ENCODE measurements around the gene MUC13.
"Not testable (repeated sequence)": the region's sequence is repeated elsewhere in the genome, so short reads cannot be mapped to it uniquely, and the experiment has no call there.

MUC13 gene, protein sequence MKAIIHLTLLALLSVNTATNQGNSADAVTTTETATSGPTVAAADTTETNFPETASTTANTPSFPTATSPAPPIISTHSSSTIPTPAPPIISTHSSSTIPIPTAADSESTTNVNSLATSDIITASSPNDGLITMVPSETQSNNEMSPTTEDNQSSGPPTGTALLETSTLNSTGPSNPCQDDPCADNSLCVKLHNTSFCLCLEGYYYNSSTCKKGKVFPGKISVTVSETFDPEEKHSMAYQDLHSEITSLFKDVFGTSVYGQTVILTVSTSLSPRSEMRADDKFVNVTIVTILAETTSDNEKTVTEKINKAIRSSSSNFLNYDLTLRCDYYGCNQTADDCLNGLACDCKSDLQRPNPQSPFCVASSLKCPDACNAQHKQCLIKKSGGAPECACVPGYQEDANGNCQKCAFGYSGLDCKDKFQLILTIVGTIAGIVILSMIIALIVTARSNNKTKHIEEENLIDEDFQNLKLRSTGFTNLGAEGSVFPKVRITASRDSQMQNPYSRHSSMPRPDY

DNA sequence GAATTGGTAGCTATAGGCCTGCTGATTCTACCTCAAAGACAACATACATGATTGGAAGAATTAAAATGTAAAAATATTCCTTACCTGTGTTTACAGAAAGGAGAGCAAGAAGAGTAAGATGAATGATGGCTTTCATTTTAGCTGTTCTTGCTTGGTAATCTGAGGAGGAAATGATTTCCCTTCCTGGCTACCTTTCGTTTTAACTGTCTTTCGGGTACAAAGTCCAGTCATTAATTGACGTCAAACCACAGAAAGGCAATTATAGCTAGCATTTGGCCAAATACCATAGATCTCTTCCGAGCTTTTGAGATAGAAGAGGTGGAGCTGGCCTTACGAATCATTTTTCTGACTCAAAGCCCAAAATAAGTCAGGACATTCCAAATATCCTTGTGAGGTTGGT lies at the start of gene MUC13:
Gene MUC13, minus strand, starts transcription at position 175 of the 400 bp plus-strand sequence. Its CDS starts 39 bp downstream, at position 136.
- DNase-seq, result no peak

- DNase-seq, result no peak
Observed at GRCh38 chr3:124982855-124983254, 48.3 kb upstream of the MUC13 start.

- no peak for DNase-seq
Observed at GRCh38 chr3:124981472-124981871, 46.9 kb upstream of the MUC13 start.

DNA sequence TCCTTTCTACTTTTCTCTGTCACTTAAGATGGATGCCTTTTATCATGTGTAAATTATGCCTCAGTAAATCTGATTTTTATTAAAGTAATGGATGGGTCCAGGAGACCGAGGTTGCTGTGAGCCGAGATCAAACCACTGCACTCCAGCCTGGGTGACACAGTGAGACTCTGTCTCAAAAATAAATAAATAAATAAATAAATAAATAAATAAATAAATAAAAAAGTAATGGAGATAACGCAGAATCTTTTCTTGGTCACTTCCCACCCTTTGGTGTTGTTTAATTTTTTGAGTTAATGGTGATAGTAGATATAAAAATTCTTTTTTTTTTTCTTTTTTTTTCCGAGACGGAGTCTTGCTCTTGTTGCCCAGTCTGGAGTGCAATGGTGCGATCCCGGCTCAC lies 44.1 kb upstream of the MUC13 start:
- DNase-seq, result no peak

DNA sequence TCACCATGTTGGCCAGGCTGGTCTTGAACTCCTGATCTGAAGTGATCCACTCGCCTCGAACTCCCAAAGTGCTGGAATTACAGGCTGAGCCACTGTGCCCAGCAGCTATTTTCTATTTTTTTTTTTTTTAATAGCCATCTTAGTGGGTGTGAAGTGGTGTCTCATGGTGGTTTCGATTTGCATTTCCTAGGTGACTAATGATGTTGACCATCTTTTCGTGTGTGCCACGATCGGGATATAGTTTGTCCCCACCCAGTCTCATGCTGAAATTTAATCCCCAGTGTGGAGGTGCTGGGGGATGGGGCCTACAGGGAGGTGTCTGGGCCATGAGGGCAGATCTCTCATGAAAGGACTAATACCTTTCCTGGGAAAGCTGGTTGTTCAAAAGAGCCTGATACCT lies 41.8 kb upstream of the MUC13 start:
- no peak for DNase-seq

DNA sequence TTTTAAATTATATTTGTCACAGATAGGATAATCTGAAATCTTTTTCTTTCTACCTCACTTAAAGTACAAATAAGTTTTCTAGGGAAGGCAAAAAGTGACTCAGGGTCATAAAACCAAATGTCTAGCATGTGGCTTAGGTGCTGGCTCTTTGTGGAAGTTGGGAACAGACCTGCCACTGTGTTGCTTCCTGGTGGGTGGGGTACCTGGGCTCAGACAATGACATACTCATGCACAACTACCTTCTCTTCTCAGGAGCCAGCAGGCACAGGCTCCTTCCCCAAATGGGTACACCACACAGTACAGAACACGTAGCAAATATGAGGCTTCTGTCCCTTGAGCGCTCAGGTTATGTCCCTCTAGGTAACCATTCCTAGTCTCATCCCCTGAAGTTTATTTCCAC lies 40.1 kb upstream of the MUC13 start:
- DNase-seq, result no peak

DNA sequence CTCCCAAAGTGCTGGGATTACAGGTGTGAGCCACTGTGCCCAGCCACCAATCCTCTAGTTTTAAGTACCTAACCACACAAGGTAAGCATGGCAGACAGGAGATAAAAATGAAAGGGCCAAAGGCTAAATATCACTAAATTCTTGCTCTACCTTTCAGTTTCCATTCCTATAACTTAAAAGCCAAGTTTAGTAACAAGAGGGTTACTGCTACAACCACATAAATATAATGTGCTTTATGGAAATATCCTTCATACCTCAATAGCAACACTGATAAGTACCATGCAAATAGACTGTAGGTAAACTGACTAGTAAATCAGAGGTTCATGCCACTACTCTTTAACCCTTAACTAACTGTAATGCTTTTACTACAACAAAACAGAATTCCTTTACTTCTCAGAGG lies 38.7 kb upstream of the MUC13 start:
- no peak for DNase-seq

DNA sequence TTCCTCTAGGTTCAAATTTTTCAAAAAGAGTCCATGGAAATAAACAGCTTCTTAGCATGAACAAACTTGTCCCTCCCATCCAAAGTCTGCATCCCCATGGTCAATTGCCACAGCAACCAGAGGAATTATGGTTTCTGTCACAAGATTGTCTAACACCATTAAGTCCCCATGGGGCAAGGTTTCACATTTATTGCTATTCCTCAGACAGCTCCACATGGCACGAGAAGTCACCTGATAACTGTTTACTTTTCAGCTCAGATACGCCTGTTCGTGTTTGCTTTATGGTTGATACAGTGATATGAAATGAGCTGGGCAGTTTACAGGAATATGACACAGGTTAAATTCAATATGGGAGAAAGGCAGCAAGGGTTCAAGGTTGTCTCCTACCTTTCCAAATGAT lies 37.9 kb upstream of the MUC13 start:
- DNase-seq, result no peak

DNA sequence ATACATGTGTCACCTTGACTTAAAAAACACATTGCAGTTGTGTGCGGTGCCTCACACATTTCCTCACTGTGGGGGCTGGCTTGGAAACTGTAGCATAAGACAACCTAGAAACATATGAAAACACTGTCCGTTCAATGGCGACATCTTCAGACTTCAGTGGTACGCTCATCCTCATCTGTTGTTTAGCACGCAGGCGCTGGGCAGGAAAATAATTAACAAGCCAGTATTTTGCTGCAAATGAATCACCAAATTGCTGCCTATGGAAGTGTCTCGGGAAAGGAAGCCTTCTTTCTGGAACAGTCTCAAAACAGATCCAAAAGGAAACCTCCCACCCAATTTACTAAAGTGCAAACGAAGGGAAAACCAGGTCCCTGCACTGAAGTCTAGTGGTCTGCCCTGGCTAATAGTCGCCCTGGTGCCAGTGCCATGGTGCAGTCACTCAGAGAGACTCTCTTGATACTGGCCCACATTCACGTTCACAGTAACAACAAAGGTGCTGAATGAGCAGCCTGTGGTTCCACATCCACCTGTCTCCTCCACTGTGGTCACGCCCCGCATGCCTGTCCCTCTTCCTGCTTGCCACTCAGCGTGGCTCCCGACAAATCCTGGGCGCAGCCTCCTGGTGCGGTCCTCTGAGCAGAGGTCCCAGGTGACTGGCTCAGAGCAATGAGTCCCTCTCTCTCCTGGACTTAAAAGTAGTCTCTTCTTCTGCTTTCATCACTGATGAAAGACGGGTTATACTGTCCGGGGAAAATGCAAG lies 35.6 kb upstream of the MUC13 start:
- no peak for DNase-seq

GRCh38 chr3:124969190-124969589 lies 34.6 kb upstream of the MUC13 start:
- DNase-seq, result no peak

- no peak for DNase-seq
Observed at GRCh38 chr3:124967964-124968363, 33.4 kb upstream of the MUC13 start.

- no peak for DNase-seq
Observed at GRCh38 chr3:124966521-124967445, 32.2 kb upstream of the MUC13 start.

- no peak for DNase-seq
Observed at GRCh38 chr3:124965413-124965812, 30.9 kb upstream of the MUC13 start.

- DNase-seq, result no peak
Observed at GRCh38 chr3:124964387-124964786, 29.8 kb upstream of the MUC13 start.

DNA sequence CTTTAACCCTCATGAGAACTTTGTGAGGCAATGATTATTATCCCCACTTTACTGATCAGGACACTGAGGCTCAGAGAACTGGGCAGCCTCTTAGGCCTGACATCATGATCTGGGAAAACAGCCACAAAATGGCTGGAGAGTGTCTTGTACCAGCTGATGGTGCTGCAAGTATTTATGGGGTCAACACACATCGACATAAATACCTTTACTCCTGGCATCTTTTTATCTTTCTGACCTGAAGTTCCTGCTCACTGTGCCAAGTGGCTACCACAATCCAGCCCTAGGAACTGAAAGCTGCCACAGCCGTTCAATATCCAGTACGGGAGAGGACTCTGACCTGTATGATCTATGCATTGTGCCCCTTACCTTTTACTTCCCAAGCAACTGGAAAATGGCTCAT lies 29.2 kb upstream of the MUC13 start:
- DNase-seq, result no peak

- DNase-seq, result no peak
Observed at GRCh38 chr3:124962403-124962940, 27.9 kb upstream of the MUC13 start.

- DNase-seq, result no peak
Observed at GRCh38 chr3:124960698-124961097, 26.1 kb upstream of the MUC13 start.

- no peak for DNase-seq
Observed at GRCh38 chr3:124960105-124960504, 25.6 kb upstream of the MUC13 start.

DNA sequence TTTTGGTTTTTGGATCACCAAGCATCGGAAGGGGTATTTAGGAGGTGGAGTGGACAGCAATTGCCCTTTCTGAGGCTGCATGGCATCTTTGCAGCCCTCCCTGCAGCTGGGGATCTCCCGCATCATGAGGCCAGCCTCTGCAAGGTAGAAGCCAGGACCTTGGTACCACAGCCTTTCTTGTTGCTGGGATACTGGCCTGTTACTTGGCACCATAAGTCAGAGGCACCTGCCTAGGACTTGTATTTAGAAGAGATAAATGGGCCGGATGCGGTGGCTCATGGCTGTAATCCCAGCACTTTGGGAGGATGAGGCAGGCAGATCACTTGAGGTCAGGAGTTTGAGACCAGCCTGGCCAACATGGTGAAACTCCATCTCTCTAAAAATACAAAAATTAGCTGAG lies 23.4 kb upstream of the MUC13 start:
- DNase-seq, result not testable (repeated sequence)

DNA sequence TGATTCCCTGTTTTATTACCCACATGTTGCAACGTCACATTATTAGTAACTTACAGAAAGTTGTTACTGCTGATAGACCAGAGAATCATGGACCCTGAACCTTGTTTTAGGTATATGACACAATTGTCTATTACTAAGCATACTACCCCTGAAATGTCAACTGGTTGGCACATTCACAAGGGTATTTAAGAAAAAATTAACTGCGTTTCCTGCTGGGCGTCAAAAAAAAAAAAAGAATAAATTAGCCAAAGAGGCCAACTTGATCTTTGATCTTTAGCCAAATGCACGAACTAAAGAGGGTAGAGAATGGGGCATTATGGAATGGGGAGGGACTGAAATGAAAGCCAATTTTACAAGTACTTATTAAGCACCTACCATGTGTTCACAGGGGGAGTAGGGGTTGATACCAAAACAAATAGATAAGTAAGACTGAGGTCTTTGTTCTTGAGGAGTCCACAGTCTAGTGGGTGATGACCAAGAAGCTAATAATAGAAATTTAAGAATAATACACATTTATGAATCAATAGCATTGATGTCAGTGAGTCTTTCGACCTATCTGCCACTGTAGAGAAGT lies 17.8 kb upstream of the MUC13 start:
- DNase-seq, result no peak

GRCh38 chr3:124951511-124952281 lies 17.1 kb upstream of the MUC13 start:
- no peak for DNase-seq

- DNase-seq, result no peak
Observed at GRCh38 chr3:124950026-124950425, 15.5 kb upstream of the MUC13 start.

Measured in activated naive CD4-positive, alpha-beta T cell treated with Interleukin-2 at 50 U/mL for 16 hours (primary cell).